Prostate gland (tissue), 2 donors: Measurements from ENCODE around the gene PHTF2.

Experiments used
- CTCF ChIP-seq, 4 experiments: fragments of 200-600 bp in 2 of 4; fragments of 450-650 bp in 2 of 4; sonication (generic) in 2 of 4; IDR thresholded peaks; 1 replicate in 3 of 4; 2 replicates in 1 of 4; pipeline ENCODE4 v1.5.1; 2016 to 2019; ENCODE audit warnings: antibody characterized with exemption in 4 of 4, mild to moderate bottlenecking in 2 of 4, moderate library complexity in 2 of 4
- POLR2AphosphoS5 ChIP-seq: sonication (generic); formaldehyde crosslinking; IDR thresholded peaks from one replicate; pipeline ENCODE4 v1.6.1; 2017; ENCODE audit warnings: antibody characterized with exemption

- no peak for TF ChIP-seq CTCF (IDR thresholded peaks at IDR 0.05)
- TF ChIP-seq POLR2AphosphoS5, result no peak
These were observed 204.1 kb downstream of the PHTF2 start for GRCh38 chr7:78002715-78003114.
